GM21529 (cell line): ENCODE data around the gene NDEL1.
A peak's percentile ranks its signal among the peaks of the same experiment; 100 is the strongest.
"Not testable (repeated sequence)": the region's sequence is repeated elsewhere in the genome, so short reads cannot be mapped to it uniquely, and the experiment has no call there.

Source experiments
- ATAC-seq: cut with Tn5 transposase; IDR thresholded peaks from one replicate; pipeline ENCODE4 v1.9.1; 2021; ENCODE audit not compliant: unreplicated experiment

The NDEL1 gene

GRCh38 chr17:8435245-8436168, at the start of gene NDEL1:
Gene NDEL1, plus strand, starts transcription at chr17:8435884. Its CDS starts 8,388 bp downstream, at chr17:8444272.
- peak; percentile 94 for ATAC-seq

GRCh38 chr17:8386841-8387240, 48.8 kb upstream of the NDEL1 start:
- ATAC-seq, result no peak

- no peak for ATAC-seq
Measured at GRCh38 chr17:8387914-8388651, 47.6 kb upstream of the NDEL1 start.

- no peak for ATAC-seq
Measured at GRCh38 chr17:8391711-8392110, 44.0 kb upstream of the NDEL1 start.

GRCh38 chr17:8392274-8392673, 43.4 kb upstream of the NDEL1 start:
- ATAC-seq, result no peak

GRCh38 chr17:8392674-8393469, 42.8 kb upstream of the NDEL1 start:
- no peak for ATAC-seq

GRCh38 chr17:8393470-8394231, 42.0 kb upstream of the NDEL1 start:
- ATAC-seq, result no peak

- ATAC-seq, result not testable (repeated sequence)
Measured at GRCh38 chr17:8394497-8394896, 41.2 kb upstream of the NDEL1 start.

GRCh38 chr17:8397636-8398035, 38.0 kb upstream of the NDEL1 start, which contains the start of gene RNF222:
Gene RNF222, minus strand, starts transcription at chr17:8397827. Its CDS starts 4,366 bp downstream, at chr17:8393461.
- no peak for ATAC-seq

GRCh38 chr17:8398980-8399379, 36.7 kb upstream of the NDEL1 start:
- no peak for ATAC-seq

- ATAC-seq, result no peak
Measured at GRCh38 chr17:8401107-8401506, 34.6 kb upstream of the NDEL1 start.

- ATAC-seq, result no peak
Measured at GRCh38 chr17:8402921-8403536, 32.7 kb upstream of the NDEL1 start.

GRCh38 chr17:8405499-8406016, 30.1 kb upstream of the NDEL1 start:
- ATAC-seq, result no peak

GRCh38 chr17:8406174-8406573, 29.5 kb upstream of the NDEL1 start:
- ATAC-seq, result no peak

GRCh38 chr17:8408371-8408770, 27.3 kb upstream of the NDEL1 start:
- no peak for ATAC-seq

- no peak for ATAC-seq
Measured at GRCh38 chr17:8409966-8410882, 25.5 kb upstream of the NDEL1 start.

- no peak for ATAC-seq
Measured at GRCh38 chr17:8410883-8411238, 24.8 kb upstream of the NDEL1 start.

GRCh38 chr17:8412089-8412488, 23.6 kb upstream of the NDEL1 start:
- ATAC-seq, result no peak

- no peak for ATAC-seq
Measured at GRCh38 chr17:8413328-8413727, 22.4 kb upstream of the NDEL1 start.
